HG03565 (cell line): Measurements from ENCODE around the gene HSBP1.

Experiments
- ATAC-seq: cut with Tn5 transposase; IDR thresholded peaks from one replicate; pipeline ENCODE4 v1.9.1; 2021; ENCODE audit warnings: mild to moderate bottlenecking, moderate library complexity; ENCODE audit not compliant: unreplicated experiment

Gene HSBP1

GRCh38 chr16:83802554-83803205 lies 5.1 kb upstream of the HSBP1 start:
- ATAC-seq: no peak

GRCh38 chr16:83803811-83804210 lies 4.0 kb upstream of the HSBP1 start:
- no peak for ATAC-seq

GRCh38 chr16:83804366-83804765 lies 3.4 kb upstream of the HSBP1 start:
- no peak for ATAC-seq

GRCh38 chr16:83806036-83806435 lies 1.7 kb upstream of the HSBP1 start:
- peak; percentile 25 for ATAC-seq

- no peak for ATAC-seq
Measured at GRCh38 chr16:83806731-83807130, 1.0 kb upstream of the HSBP1 start.

- ATAC-seq: no peak
Measured at GRCh38 chr16:83807327-83807709, 460 bp upstream of the HSBP1 start.

- no peak for ATAC-seq
Measured at GRCh38 chr16:83808573-83809014, 816 bp downstream of the HSBP1 start.

- no peak for ATAC-seq
Measured at GRCh38 chr16:83809092-83809491, 1.3 kb downstream of the HSBP1 start.

GRCh38 chr16:83810901-83811300 lies 3.1 kb downstream of the HSBP1 start:
- ATAC-seq: no peak

GRCh38 chr16:83813823-83814658 lies 6.3 kb downstream of the HSBP1 start:
- ATAC-seq: peak; percentile 46

- no peak for ATAC-seq
Measured at GRCh38 chr16:83814659-83814985, 6.8 kb downstream of the HSBP1 start.

- no peak for ATAC-seq
Measured at GRCh38 chr16:83817022-83817421, 9.2 kb downstream of the HSBP1 start.

GRCh38 chr16:83818276-83818675 lies 10.5 kb downstream of the HSBP1 start:
- no peak for ATAC-seq

GRCh38 chr16:83819361-83819760 lies 11.6 kb downstream of the HSBP1 start:
- ATAC-seq: no peak

GRCh38 chr16:83826146-83826913 lies 18.6 kb downstream of the HSBP1 start:
- ATAC-seq: peak; percentile 59

GRCh38 chr16:83830091-83830768 lies 22.5 kb downstream of the HSBP1 start:
- no peak for ATAC-seq

- no peak for ATAC-seq
Measured at GRCh38 chr16:83830769-83831455, 23.1 kb downstream of the HSBP1 start.

GRCh38 chr16:83831456-83831987 lies 23.7 kb downstream of the HSBP1 start:
- no peak for ATAC-seq

GRCh38 chr16:83833921-83834320 lies 26.1 kb downstream of the HSBP1 start:
- no peak for ATAC-seq
